ENCODE measurements around the gene TRAF5.

- TF ChIP-seq, protein P1, sequence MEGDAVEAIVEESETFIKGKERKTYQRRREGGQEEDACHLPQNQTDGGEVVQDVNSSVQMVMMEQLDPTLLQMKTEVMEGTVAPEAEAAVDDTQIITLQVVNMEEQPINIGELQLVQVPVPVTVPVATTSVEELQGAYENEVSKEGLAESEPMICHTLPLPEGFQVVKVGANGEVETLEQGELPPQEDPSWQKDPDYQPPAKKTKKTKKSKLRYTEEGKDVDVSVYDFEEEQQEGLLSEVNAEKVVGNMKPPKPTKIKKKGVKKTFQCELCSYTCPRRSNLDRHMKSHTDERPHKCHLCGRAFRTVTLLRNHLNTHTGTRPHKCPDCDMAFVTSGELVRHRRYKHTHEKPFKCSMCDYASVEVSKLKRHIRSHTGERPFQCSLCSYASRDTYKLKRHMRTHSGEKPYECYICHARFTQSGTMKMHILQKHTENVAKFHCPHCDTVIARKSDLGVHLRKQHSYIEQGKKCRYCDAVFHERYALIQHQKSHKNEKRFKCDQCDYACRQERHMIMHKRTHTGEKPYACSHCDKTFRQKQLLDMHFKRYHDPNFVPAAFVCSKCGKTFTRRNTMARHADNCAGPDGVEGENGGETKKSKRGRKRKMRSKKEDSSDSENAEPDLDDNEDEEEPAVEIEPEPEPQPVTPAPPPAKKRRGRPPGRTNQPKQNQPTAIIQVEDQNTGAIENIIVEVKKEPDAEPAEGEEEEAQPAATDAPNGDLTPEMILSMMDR (conservative IDR thresholded peaks at IDR 0.05; ENCODE audit: low read length) = no peak
- no peak for TF ChIP-seq EZH2phosphoT487 (IDR thresholded peaks at IDR 0.05; ENCODE audit: borderline replicate concordance)
Observed at GRCh38 chr1:211386921-211387320, 60.3 kb downstream of the TRAF5 start.
